ENCODE results near the gene ASB6.

- TF ChIP-seq POLR2A (IDR thresholded peaks at IDR 0.05; ENCODE audit: low read depth) (no peak), CTCF (IDR thresholded peaks at IDR 0.05) (no peak), EP300 (IDR thresholded peaks at IDR 0.05) (no peak)
Measured at GRCh38 chr9:129631674-129632129, 10.2 kb downstream of the ASB6 start.
